NK-92 (cell line): ENCODE results near the gene APOBEC3F.
"Not testable (repeated sequence)": the region's sequence is repeated elsewhere in the genome, so short reads cannot be mapped to it uniquely, and the experiment has no call there.

Experiments
- DNase-seq: peaks from one replicate; lab custom pipeline; 2025; ENCODE audit not compliant: unreplicated experiment; lab: John Stamatoyannopoulos, UW

The APOBEC3F gene

GRCh38 chr22:39070186-39070585, 29.5 kb downstream of the APOBEC3F start:
- DNase-seq = no peak

GRCh38 chr22:39072581-39072981, 31.9 kb downstream of the APOBEC3F start:
- not testable (repeated sequence) for DNase-seq

GRCh38 chr22:39073981-39074380, 33.3 kb downstream of the APOBEC3F start:
- DNase-seq = no peak

- not testable (repeated sequence) for DNase-seq
Observed at GRCh38 chr22:39076155-39077025, 35.7 kb downstream of the APOBEC3F start.

- not testable (repeated sequence) for DNase-seq
Observed at GRCh38 chr22:39077026-39077840, 36.6 kb downstream of the APOBEC3F start, which contains the start of gene APOBEC3G. TSS of gene APOBEC3G (plus strand) at chr22:39077275. CDS start at chr22:39077362, 87 bp downstream.

GRCh38 chr22:39077912-39078311, 37.2 kb downstream of the APOBEC3F start:
- not testable (repeated sequence) for DNase-seq

GRCh38 chr22:39078329-39078728, 37.7 kb downstream of the APOBEC3F start:
- no peak for DNase-seq

GRCh38 chr22:39079054-39079637, 38.5 kb downstream of the APOBEC3F start:
- not testable (repeated sequence) for DNase-seq

- DNase-seq = no peak
Observed at GRCh38 chr22:39080052-39080762, 39.5 kb downstream of the APOBEC3F start.

- DNase-seq = no peak
Observed at GRCh38 chr22:39081016-39081415, 40.4 kb downstream of the APOBEC3F start.

GRCh38 chr22:39081598-39081997, 40.9 kb downstream of the APOBEC3F start:
- DNase-seq = no peak

GRCh38 chr22:39083212-39084165, 42.8 kb downstream of the APOBEC3F start:
- DNase-seq = no peak

GRCh38 chr22:39084666-39085065, 44.0 kb downstream of the APOBEC3F start:
- DNase-seq = no peak

- DNase-seq = no peak
Observed at GRCh38 chr22:39087098-39087497, 46.4 kb downstream of the APOBEC3F start.

- DNase-seq = no peak
Observed at GRCh38 chr22:39087881-39088684, 47.4 kb downstream of the APOBEC3F start.

GRCh38 chr22:39088685-39089032, 48.0 kb downstream of the APOBEC3F start:
- no peak for DNase-seq

- DNase-seq = no peak
Observed at GRCh38 chr22:39089928-39090327, 49.3 kb downstream of the APOBEC3F start.

GRCh38 chr22:39090426-39091064, 49.9 kb downstream of the APOBEC3F start:
- no peak for DNase-seq
